Type B pancreatic cell (in vitro differentiated cells): Measurements from ENCODE around the gene ALCAM. TPM values are rescaled to one million over a fixed set of nuclear protein-coding genes. Genes with fewer than 3 reads are reported as not detected.

Experiments
- DNase-seq: peaks from one replicate; pipeline ENCODE4 v3.0.0; 2021; ENCODE audit warnings: mixed read lengths; ENCODE audit not compliant: unreplicated experiment; ENCODE audit errors: extremely low spot score
- H3K27ac Mint-ChIP-seq: 2 replicates; pipeline ENCODE4 v1.8.0; 2021; ENCODE audit warnings: mild to moderate bottlenecking, mixed read lengths
- H3K27me3 Mint-ChIP-seq: 2 replicates; pipeline ENCODE4 v1.8.0; 2021; ENCODE audit warnings: mixed read lengths
- H3K36me3 Mint-ChIP-seq: 2 replicates; pipeline ENCODE4 v1.8.0; 2021; ENCODE audit warnings: mixed read lengths
- H3K4me1 Mint-ChIP-seq: one replicate; pipeline ENCODE4 v1.8.0; 2021; ENCODE audit warnings: mixed read lengths; ENCODE audit not compliant: unreplicated experiment
- H3K4me3 Mint-ChIP-seq: 2 replicates; pipeline ENCODE4 v1.8.0; 2021; ENCODE audit warnings: mild to moderate bottlenecking, mixed read lengths
- H3K9me3 Mint-ChIP-seq: 2 replicates; pipeline ENCODE4 v1.8.0; 2021; ENCODE audit warnings: mixed read lengths
- CTCF ChIP-seq: fragments of 200-600 bp; sonication (generic); conservative IDR thresholded peaks from 2 replicates; pipeline ENCODE4 v1.5.0; 2021; ENCODE audit warnings: antibody characterized with exemption, mild to moderate bottlenecking
- total RNA-seq: library from RNA; stranded (reverse); gene quantifications from 2 replicates; pipeline ENCODE4 v1.2.1, GENCODE V29; 2021; ENCODE audit warnings: low replicate concordance

The ALCAM gene
- total RNA-seq, 1 donor from 2014 or later: 101 TPM

- Mint-ChIP-seq H3K27ac (no peak overlapping the region), H3K27me3 (no peaks in the 10 kb centered on the region), H3K4me1 (peaks cover 9% of the 10 kb centered on the region), H3K4me3 (no peak overlapping the region), H3K36me3 (peaks cover 40% of the 10 kb centered on the region), H3K9me3 (no peaks in the 10 kb centered on the region)
- no peak for DNase-seq
- TF ChIP-seq CTCF: no peak
These were observed 171.8 kb downstream of the ALCAM start for GRCh38 chr3:105538483-105538882.

DNA sequence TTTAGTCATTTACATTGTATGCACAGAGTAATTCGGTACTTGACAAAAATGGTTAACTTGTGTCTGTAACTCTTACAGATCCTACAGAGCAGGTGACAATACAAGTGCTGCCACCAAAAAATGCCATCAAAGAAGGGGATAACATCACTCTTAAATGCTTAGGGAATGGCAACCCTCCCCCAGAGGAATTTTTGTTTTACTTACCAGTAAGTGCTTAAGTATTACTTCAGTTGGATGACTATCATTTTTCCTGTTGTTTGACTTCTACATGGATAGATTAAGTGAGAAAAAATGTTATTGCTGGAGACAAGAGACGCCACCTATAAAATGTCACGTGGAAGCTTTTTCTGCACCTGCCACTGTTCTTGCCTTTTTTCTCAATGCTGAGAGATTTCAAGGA is 173.2 kb downstream of the ALCAM start:
- DNase-seq: no peak
- H3K27ac Mint-ChIP-seq: no peak overlapping the region
- no peak overlapping the region for H3K4me3 Mint-ChIP-seq
- TF ChIP-seq CTCF: no peak
- H3K9me3 Mint-ChIP-seq: no peaks in the 10 kb centered on the region
- no peaks in the 10 kb centered on the region for H3K27me3 Mint-ChIP-seq
- peaks cover 47% of the 10 kb centered on the region for H3K36me3 Mint-ChIP-seq
- H3K4me1 Mint-ChIP-seq: peaks cover 9% of the 10 kb centered on the region

- Mint-ChIP-seq H3K27ac (no peak overlapping the region), H3K4me1 (peaks cover 9% of the 10 kb centered on the region), H3K27me3 (no peaks in the 10 kb centered on the region), H3K9me3 (no peaks in the 10 kb centered on the region), H3K36me3 (peaks cover 47% of the 10 kb centered on the region), H3K4me3 (no peak overlapping the region)
- DNase-seq: no peak
- TF ChIP-seq CTCF: no peak
These were observed 175.7 kb downstream of the ALCAM start for GRCh38 chr3:105542282-105543019.

GRCh38 chr3:105545051-105545450 is 178.3 kb downstream of the ALCAM start:
- TF ChIP-seq CTCF: no peak
- Mint-ChIP-seq H3K9me3 (no peaks in the 10 kb centered on the region), H3K36me3 (peaks cover 53% of the 10 kb centered on the region), H3K4me1 (no peaks in the 10 kb centered on the region), H3K27me3 (no peaks in the 10 kb centered on the region), H3K27ac (no peak overlapping the region), H3K4me3 (no peak overlapping the region)
- DNase-seq: no peak

- H3K4me1 Mint-ChIP-seq: no peaks in the 10 kb centered on the region
- H3K4me3 Mint-ChIP-seq: no peak overlapping the region
- H3K27ac Mint-ChIP-seq: no peak overlapping the region
- H3K36me3 Mint-ChIP-seq: peaks cover 47% of the 10 kb centered on the region
- H3K27me3 Mint-ChIP-seq: no peaks in the 10 kb centered on the region
- TF ChIP-seq CTCF: no peak
- DNase-seq: no peak
- peaks cover 5% of the 10 kb centered on the region for H3K9me3 Mint-ChIP-seq
These were observed 187.1 kb downstream of the ALCAM start for GRCh38 chr3:105553851-105554250.
